ENCODE results near the gene FAM210B. TPM values are rescaled to one million over a fixed set of nuclear protein-coding genes. Genes with fewer than 3 reads are reported as not detected.
A peak's percentile ranks its signal among the peaks of the same experiment; 100 is the strongest.

FAM210B gene
- total and polyA plus RNA-seq, 2 experiments from 2014 or later = 15.4 to 16.2 TPM

GRCh38 chr20:56362833-56363413 lies 4.1 kb downstream of the FAM210B start:
- peak; percentile 31 for DNase-seq (ENCODE audit: low spot score)
- H3K4me1 Mint-ChIP-seq = peaks cover 11% of the 10 kb centered on the region
- H3K27ac Mint-ChIP-seq = no peak overlapping the region; the same call in 1 of the 2 replicates
- H3K27me3 Mint-ChIP-seq (ENCODE audit: insufficient read depth, low read depth, poor library complexity) = peaks cover 14% of the 10 kb centered on the region
- no peaks in the 10 kb centered on the region for H3K79me2 ChIP-seq (replicated peaks; ENCODE audit: insufficient read depth)
- no peak for TF ChIP-seq REST (IDR thresholded peaks at IDR 0.05; ENCODE audit: unreplicated experiment)
- no peak for TF ChIP-seq ETS1 (IDR thresholded peaks at IDR 0.05)
- TF ChIP-seq NANOG (IDR thresholded peaks at IDR 0.05; ENCODE audit: borderline replicate concordance) = no peak
- no peak for TF ChIP-seq POLR2AphosphoS5 (IDR thresholded peaks at IDR 0.05; ENCODE audit: low read depth)
- no peak for TF ChIP-seq ZNF331 (CRISPR knock-in tag; IDR thresholded peaks at IDR 0.05; ENCODE audit: low read depth)
- no peak for TF ChIP-seq JUNB (IDR thresholded peaks at IDR 0.05; ENCODE audit: unreplicated experiment)
- TF ChIP-seq EZH2phosphoT487 (IDR thresholded peaks at IDR 0.05; ENCODE audit: unreplicated experiment) = no peak
- no peak for TF ChIP-seq ZNF114 (CRISPR knock-in tag; IDR thresholded peaks at IDR 0.05)
- TF ChIP-seq STAT1 (IDR thresholded peaks at IDR 0.05; ENCODE audit: unreplicated experiment) = no peak
- H3K9me2 ChIP-seq (ENCODE audit: insufficient read depth) = no peaks in the 10 kb centered on the region
- no peak overlapping the region for H3K4me3 ChIP-seq
- H3K27me3 ChIP-seq (ENCODE audit: insufficient read depth) = no peaks in the 10 kb centered on the region
- H3K27ac ChIP-seq (ENCODE audit: low read depth) = no peak overlapping the region
- H4K20me1 ChIP-seq (replicated peaks; ENCODE audit: insufficient read depth) = no peaks in the 10 kb centered on the region
- no peak overlapping the region for H3K4me3 Mint-ChIP-seq
- H3K4me2 ChIP-seq = no peak overlapping the region
- H3K9me3 Mint-ChIP-seq = no peaks in the 10 kb centered on the region; the same call in 2 of the 3 replicates
- no peaks in the 10 kb centered on the region for H3F3A ChIP-seq (replicated peaks; ENCODE audit: low read depth)
- peaks cover 3% of the 10 kb centered on the region; the same call in 2 of the 3 replicates for H3K36me3 Mint-ChIP-seq (ENCODE audit: low read depth)
- no peak for ATAC-seq
- no peaks in the 10 kb centered on the region for H3K36me3 ChIP-seq (ENCODE audit: insufficient read depth)
- H2AFZ ChIP-seq = no peak overlapping the region
- H3K4me1 ChIP-seq (ENCODE audit: insufficient read depth) = peaks cover 14% of the 10 kb centered on the region

- Histone ChIP-seq H4K20me1 (replicated peaks; ENCODE audit: insufficient read depth) (no peaks in the 10 kb centered on the region), H3K27ac (ENCODE audit: low read depth) (no peak overlapping the region), H3K4me2 (no peak overlapping the region), H3K79me2 (replicated peaks; ENCODE audit: insufficient read depth) (no peaks in the 10 kb centered on the region), H3K4me1 (ENCODE audit: insufficient read depth) (peaks cover 10% of the 10 kb centered on the region; the same call in 1 of the 2 replicates), H2AFZ (no peak overlapping the region), H3F3A (replicated peaks; ENCODE audit: low read depth) (no peaks in the 10 kb centered on the region), H3K27me3 (ENCODE audit: insufficient read depth) (no peaks in the 10 kb centered on the region), H3K36me3 (ENCODE audit: insufficient read depth) (no peaks in the 10 kb centered on the region), H3K4me3 (no peak overlapping the region), H3K9me2 (ENCODE audit: insufficient read depth) (no peaks in the 10 kb centered on the region)
- H3K9me3 Mint-ChIP-seq = no peaks in the 10 kb centered on the region; the same call in 2 of the 3 replicates
- no peak overlapping the region for H3K4me3 Mint-ChIP-seq
- DNase-seq (ENCODE audit: low spot score) = no peak
- H3K27me3 Mint-ChIP-seq (ENCODE audit: insufficient read depth, low read depth, poor library complexity) = peaks cover 13% of the 10 kb centered on the region
- no peak for ATAC-seq
- H3K36me3 Mint-ChIP-seq (ENCODE audit: low read depth) = peaks cover 3% of the 10 kb centered on the region; the same call in 2 of the 3 replicates
- H3K4me1 Mint-ChIP-seq = peaks cover 11% of the 10 kb centered on the region
- no peak overlapping the region for H3K27ac Mint-ChIP-seq
- TF ChIP-seq ZNF331 (CRISPR knock-in tag; IDR thresholded peaks at IDR 0.05; ENCODE audit: low read depth) = no peak
- no peak for TF ChIP-seq ETS1 (IDR thresholded peaks at IDR 0.05)
- no peak for TF ChIP-seq CTCF (conservative IDR thresholded peaks at IDR 0.05; ENCODE audit: low read depth in 2 of 2)
- TF ChIP-seq POLR2AphosphoS5 (IDR thresholded peaks at IDR 0.05; ENCODE audit: low read depth) = no peak
- no peak for TF ChIP-seq REST (IDR thresholded peaks at IDR 0.05; ENCODE audit: unreplicated experiment)
- no peak for TF ChIP-seq STAT1 (IDR thresholded peaks at IDR 0.05; ENCODE audit: unreplicated experiment)
- TF ChIP-seq CREB1 (CRISPR knock-in tag; IDR thresholded peaks at IDR 0.05; ENCODE audit: low read depth) = no peak
- no peak for TF ChIP-seq EZH2phosphoT487 (IDR thresholded peaks at IDR 0.05; ENCODE audit: unreplicated experiment)
- no peak for TF ChIP-seq ZNF114 (CRISPR knock-in tag; IDR thresholded peaks at IDR 0.05)
- no peak for TF ChIP-seq JUNB (IDR thresholded peaks at IDR 0.05; ENCODE audit: unreplicated experiment)
- TF ChIP-seq NANOG (IDR thresholded peaks at IDR 0.05; ENCODE audit: borderline replicate concordance) = no peak
These were observed 4.7 kb downstream of the FAM210B start for GRCh38 chr20:56363491-56363890.
